NCI-H1048 (cell line): ENCODE data around the gene SIAE.

ENCODE experiments used
- DNase-seq: peaks from one replicate; lab custom pipeline; 2025; lab: John Stamatoyannopoulos, UW

The SIAE gene, protein sequence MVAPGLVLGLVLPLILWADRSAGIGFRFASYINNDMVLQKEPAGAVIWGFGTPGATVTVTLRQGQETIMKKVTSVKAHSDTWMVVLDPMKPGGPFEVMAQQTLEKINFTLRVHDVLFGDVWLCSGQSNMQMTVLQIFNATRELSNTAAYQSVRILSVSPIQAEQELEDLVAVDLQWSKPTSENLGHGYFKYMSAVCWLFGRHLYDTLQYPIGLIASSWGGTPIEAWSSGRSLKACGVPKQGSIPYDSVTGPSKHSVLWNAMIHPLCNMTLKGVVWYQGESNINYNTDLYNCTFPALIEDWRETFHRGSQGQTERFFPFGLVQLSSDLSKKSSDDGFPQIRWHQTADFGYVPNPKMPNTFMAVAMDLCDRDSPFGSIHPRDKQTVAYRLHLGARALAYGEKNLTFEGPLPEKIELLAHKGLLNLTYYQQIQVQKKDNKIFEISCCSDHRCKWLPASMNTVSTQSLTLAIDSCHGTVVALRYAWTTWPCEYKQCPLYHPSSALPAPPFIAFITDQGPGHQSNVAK

DNA sequence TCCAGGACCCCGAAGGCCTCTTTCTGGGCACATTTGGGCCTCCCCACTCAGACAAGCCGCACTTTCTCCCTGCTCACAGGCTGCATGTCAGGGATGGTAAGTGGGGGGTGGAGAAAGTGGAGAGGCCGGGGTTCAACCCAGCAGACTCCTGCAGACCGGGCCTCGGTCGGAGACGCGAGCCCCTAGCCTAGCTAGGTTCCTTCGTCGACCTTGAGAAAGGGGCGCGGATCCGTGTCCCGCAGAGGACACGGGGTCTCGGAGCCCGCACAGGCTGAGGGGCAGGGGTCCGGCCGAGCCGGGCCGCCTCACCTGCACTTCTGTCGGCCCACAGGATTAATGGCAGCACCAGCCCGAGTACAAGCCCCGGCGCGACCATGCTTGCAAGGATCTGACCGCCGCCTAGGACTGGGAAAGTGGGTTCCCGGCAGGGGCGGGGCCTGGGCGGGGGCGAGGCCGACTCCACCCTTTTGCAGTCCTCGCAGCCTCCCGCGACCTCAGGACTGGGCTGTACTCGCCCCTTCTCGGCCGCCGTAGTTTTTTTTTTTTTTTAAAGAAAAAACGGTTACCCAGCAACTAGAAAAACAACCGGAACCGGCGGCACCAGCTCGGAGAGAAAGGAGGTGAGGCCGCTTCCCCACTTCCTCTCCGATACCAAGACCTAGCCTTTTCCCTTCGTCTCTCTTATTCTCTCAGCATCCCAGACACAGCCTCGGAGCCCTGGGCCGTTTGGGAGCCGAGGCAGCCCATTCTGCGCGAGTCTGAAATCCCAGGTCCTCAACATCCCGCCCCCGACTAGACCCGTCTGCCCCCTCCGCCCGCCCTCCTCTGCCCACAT lies at the start of gene SIAE, which contains the start of gene SPA17:
Gene SIAE (minus strand): TSS at position 407 of the 835 bp plus-strand sequence. CDS start 31 bp downstream, at position 376.
Gene SPA17 (plus strand): TSS at position 572 of the 835 bp plus-strand sequence. CDS start 1,361 bp downstream, outside the sequence.
- DNase-seq = peak; percentile 71

DNA sequence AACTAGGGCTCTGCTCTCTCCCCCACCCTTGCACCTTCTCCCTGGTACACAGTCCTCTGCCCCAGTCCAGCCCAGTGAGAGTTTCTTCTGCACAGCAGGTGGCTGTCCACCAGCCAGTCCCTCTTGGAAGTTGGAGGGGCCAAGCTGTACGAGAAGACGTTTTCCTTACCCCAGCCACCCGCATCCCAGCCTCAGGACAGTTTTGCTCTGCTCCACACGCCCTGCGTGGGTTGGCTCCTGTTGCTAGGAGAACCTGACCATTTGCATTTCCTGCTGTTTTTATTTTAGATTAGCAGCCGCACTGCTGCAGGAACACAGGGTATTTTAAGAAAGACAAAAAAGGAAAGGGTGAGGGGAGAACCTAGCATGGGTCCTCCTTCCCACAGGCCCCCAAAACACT lies 48.6 kb upstream of the SIAE start:
- no peak for DNase-seq

DNA sequence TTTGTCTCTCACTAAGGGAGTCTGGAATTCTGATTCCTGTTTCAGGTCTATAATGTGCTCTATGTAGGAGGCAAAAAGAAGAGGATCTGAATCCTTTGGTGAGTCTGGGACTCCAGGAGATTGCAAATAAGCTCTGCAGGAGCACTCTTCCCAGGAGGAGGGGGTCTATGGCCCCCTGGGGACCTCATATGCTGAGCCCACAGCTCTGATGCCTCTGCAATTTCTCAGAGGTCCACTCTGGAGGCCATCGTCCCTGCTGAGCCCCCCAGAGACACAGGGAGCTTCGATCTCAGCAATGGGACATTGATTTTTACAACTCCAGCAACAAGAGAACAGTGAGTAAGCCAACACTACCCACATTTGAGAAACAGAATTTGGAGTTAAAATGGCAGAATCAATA lies 46.0 kb upstream of the SIAE start:
- no peak for DNase-seq

DNA sequence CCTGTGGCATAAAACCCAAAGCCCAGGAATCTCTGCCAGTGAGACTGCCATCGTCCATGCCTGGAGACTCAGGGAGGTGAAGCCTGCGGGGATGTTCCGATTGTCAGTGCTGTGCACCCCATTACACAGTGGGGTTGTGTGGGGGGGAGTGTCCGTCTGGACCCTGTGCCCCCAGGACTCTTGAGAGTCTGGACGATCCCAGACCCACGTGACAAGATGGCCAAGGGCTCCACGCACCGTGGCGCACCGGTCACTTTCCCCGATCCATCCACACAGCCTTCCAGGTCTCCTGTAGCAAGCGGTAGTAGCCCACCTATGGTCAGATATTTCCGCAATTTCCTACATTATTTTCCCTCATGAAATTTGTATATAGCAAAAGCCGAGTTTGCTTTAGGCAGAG lies 45.3 kb upstream of the SIAE start:
- DNase-seq = no peak

DNA sequence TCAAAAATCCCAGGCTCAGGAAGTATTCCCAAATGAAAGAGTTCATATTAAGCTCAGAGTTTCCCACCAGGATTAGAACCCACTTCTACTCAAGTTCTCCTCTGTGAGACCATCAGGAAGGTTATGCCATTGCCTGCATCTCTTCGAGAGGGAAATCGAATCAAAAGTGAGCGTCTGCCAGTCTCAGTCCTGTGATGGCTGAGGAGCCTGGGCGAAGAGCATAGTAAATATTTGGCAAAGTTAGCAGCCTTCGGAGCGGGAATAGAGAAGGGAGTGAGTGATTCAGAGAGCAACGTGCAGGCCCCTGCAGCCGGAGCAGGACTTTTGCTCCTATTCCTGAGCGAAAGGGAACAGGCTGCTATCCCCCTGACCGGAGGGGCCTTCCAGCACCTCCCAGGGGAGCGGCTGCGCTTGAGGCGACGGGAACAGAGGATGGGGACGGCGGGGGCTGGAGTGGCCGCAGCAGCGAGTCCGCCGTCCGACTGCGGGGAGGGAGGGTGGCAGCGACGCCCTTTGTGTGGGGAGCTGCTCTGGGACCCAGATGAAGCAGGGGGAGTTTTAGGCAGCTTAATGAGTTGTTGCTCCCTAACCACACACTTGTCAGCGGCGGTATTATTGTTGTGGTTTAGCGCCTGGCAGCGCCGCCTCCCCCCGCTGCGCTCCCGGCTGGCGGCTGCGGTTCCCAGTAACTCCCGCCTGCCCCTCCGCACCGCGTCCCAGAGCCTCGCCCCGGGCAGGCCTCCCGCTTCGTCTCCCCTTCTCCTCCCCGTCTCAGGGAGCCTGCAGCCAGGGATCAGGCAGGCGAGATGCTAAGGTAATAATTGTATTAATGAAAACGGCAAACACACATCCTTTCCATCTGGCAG lies 44.5 kb upstream of the SIAE start:
- DNase-seq = no peak

DNA sequence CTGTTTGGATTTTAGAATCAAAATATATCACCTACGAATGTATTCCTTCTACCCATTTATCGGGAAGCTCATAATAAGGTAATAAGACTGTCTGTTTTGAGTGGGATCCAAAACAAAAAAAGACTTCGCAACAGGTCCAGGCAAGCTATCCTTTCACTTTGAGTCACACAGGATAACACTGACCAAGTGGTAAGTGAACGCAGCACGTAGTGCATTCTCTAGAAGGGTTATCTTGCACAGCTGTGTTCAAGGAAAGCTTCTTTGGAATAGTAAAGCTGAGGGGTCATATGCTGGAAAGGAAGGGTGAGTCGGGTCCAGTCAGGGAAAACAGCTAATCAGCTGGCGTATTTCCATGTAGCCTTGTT lies 43.9 kb upstream of the SIAE start:
- DNase-seq = no peak

DNA sequence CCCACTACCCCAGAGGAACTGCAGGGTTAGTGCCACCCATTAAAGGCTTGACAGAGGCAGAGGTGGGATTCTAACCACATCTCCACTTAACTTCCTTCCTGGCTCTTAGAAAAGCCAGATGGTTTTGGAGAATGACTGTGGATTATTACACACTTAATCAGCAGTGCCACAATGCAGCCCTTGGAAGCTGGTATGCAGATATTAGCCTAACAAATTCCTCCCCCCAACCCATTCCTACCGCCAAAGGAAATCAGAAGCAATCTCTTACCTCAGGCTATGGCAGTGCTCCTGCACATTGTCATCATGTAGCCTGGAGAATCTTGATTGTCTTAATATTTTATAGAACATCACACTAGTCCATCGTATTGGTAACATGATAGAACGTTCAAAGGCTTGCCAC lies 43.1 kb upstream of the SIAE start:
- DNase-seq = no peak

DNA sequence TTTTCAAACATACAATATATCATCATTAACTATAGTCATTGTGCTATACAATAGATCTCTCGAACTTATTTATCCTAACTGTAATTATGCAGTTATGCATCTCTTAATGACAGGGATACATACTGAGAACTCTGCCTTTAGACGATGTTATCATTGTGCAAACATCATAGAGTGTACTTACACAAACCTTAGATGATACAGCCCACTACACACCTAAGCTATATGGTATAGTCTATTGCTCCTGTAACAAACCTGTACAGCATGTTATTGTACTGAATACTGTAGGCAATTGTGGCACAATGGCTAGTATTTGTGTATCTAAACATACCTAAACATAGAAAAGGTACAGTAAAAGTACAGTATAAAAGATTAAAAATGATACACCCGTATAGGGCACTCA lies 38.9 kb upstream of the SIAE start:
- no peak for DNase-seq

DNA sequence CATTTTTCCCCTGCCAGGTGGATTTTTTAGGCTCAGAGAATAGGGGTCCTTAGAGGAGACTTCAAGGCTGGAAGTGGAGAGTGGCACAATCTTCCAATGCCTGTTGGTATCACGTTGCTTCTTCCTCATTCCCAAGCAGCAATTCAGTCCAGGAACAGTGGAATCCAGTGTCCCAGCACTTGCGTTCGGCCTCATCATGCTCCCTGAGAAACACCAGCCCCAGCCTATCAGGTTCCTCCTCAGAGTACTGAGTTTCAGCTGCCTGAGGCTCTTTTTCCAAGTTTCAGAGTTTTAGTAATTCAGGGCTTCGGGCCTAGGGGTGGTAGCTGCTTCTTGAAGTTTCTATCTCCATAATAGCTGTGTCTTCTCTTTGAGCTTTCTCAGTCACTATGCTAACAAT lies 34.3 kb upstream of the SIAE start:
- no peak for DNase-seq

DNA sequence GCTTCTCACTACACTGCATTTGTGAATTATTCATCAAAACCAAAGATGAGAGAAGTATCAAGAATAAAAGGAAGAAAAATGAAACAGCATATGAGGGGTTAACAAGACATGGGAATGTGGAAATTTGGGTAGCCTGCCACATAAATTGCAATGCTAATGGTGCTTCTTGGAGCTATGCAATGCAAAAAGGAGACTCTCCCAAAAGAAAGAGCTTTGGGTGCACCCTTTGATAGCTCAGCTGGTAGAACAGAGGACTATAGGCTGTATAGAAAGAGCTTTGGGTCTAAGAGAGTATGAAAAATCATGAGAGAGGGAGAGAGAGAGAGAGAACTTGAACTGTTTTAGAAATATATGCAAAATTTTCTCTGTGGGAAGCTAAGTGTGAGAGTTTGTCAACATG lies 26.5 kb upstream of the SIAE start:
- DNase-seq = no peak

DNA sequence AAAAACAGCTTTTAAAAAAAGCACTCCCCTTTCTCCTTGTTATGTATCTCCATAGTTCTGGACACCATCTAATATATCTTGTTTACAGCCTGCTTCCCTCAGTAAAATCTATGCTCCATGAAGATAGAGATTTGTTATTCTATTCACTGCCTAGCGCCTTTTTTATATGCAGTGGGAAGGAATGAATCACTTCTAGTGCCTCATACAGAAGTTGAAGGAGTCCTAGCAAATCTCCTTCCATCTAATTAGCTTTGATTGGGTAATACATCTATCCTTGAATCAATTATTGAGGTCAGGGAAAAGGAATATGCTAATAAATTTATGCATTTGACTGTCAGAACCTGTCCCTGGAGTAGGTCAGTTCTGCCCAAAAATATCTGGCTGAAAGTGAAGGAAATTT lies 26.0 kb upstream of the SIAE start:
- DNase-seq = no peak

DNA sequence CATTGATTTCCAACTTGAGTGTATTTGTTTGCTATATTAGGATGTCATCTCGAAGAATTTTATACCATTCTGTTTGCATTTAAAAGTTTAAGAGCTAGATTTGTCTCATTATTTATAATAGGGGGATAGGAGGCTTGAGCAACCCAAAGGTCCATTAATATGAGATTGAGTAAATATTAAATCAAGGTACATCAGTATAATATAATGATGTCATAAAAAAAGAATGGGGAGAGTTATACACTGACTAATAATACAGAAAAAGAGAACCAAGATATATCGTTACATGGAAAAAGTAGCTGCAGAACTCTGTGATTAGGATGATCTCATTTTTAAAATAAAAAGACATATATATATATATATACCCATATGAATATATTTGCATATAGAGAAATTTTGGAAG lies 19.6 kb upstream of the SIAE start:
- DNase-seq = no peak

DNA sequence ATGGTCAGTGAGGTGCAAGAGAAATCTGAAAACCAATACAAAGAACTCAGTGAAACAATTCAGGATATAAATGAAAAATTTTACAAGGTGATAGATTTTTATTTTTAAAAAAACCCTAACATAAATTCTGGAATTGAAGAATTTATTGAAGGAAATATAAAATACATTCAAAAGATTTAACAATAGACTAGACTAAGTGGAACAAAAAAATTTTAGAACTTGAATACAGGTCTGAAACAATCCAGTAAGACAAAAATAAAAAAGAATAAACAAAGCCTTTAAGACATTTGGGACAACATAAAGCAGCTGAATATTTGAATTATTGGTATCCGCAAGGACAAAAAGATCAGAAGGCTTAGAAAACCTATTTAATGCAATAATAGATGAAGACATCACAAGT lies 8.9 kb upstream of the SIAE start:
- no peak for DNase-seq

DNA sequence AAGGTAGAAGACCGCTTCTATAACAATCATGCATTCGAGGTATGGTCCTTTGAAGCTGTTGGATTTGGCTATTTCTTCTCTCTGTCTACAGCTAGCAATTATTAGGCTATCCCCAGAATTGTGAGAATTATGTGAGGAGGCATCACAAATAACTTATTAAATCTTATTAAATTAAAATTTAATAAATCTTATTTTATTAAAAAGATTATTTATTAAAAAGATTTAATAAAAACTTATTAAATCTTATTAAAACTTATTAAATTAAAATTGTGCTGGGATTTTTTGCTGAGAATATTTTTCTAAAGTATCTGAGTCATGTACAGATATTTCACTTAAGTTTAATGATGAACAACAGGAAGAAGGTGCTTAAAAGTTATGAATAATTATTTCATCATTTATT lies 7.9 kb upstream of the SIAE start:
- DNase-seq = no peak

DNA sequence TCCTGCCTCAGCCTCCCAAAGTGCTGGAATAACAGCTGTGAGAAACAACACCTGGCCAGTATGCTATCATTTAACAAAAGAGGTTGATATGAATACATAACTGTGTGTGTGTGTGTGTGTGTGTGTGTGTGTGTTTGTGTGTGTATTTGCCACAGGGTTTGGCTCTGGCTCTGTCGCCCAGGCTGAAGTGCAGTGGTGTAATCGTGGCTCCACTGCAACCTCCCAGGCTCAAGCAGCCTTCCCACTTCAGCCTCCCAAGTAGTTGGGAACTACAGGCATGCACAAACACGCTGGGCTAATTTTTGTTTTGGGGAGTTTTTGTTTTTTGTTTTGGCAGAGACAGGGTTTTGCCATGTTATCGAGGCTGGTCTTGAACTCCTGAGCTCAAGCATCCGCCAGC lies 4.9 kb upstream of the SIAE start:
- DNase-seq = no peak

DNA sequence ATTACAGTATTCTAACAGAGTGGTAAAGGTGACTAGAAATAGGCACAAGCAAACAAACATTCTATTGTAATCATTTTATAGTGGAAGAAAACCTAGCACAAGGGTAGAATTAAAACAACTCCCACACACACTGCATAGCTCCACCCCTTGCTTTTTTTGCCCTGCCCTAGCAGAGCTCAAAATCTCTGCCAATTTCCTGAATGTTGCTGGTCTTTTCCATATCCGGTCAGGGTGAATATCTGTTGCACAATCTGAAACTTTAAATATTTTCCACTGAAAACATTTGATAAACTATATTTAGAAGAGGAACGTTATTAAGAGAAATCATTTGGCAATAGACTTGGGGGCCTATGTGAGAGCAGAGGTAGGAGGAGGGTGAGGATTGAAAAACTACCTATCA lies 2.8 kb upstream of the SIAE start:
- no peak for DNase-seq

DNA sequence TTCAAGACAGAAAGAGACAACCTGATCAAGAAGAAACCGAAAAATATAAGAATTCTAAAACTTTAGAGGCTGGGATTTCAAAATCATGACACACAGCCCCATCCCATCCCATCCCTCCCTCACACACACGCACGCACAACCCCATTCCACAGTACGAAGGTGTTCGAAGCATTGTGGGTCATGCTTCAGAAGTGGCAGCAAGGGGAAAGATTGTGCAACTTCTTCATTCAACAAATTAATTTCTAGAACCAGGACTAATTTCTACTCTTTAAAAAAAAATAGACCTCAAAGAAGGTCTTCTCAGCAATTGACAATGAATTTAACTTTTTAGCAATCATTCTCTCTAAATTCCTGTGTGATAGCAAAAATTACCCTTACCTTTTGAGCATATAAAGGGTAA lies 1.0 kb upstream of the SIAE start:
- DNase-seq = no peak

DNA sequence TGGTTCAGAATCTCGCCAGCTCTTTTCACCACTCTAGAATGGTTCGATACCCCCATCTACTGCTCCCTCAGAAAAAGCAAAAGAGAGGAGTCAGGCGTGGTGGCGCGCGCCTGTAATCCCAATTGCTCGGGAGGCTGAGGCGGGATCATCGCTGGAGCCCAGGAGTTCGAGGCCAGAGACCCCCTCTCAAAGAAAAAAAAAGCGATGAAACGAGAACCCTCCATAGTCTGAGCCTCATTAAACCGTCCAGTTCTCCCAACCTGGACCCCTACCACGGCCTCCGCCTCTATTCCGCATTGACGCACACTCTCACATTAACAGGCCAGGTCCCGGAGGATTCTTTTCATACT lies 604 bp upstream of the SIAE start:
- no peak for DNase-seq

DNA sequence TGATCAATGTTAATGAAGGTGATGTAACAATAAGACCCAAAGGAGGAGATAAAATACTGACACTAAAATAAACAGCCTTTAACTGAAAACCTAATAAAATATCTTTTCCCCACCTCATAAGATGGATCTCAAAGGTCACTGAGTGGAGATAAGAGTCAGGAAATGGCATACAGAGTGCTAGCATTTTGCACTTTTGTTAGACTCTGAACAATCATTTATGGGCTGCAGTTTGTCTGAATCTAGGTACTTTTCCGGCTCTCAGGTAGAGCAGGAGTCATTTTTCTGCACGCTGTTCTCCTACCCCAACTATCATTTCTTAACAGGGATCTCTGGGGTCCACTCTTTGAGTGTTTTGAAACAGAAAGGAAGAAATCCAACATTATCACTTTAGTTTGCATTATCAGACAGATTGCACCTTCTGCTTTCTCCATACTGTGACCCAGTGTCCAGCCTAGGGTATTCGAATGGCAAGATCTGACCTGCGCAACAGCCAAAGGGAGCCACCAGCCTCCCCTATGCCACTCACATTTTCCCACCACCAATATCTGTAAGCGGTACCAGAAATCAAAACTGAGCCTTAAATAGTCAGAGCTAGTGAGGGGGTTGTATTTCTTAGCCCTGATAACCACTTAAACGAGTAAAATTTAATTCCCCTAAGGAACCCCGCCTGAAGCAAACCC lies 863 bp downstream of the SIAE start:
- no peak for DNase-seq

DNA sequence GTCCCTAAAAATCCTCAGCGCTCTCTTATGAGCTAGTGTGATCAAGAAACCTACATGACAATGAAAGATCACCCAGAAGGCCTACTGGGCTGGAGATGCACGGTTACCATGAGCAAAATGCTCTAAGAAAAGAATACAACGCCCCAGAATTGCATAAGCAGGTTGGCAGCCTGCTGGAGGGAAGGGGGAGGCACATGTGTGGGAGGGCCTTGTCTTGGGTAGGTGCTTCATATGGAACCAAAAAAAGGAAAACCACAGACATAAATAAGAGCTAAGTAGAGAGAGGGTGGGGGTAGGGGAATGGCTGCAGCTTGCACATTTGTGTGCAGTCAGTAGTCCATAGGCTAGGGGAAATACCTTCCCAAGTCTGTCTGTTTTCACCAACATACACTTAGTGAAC lies 2.8 kb downstream of the SIAE start:
- DNase-seq = no peak

DNA sequence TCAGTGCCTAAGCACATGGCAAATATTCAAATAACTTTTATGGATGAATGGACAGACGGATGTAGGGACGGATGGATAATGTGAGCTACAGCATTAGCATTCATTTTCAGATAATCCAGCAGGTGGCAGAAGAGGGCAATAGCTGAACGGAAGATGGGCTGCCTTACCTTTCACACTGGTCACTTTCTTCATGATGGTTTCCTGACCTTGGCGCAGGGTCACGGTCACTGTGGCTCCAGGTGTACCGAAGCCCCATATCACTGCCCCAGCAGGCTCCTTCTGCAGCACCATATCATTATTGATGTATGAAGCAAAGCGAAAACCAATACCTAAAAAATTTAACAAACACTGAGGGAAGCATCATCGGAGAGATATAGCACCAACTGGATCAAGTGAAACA lies 4.3 kb downstream of the SIAE start:
- no peak for DNase-seq

DNA sequence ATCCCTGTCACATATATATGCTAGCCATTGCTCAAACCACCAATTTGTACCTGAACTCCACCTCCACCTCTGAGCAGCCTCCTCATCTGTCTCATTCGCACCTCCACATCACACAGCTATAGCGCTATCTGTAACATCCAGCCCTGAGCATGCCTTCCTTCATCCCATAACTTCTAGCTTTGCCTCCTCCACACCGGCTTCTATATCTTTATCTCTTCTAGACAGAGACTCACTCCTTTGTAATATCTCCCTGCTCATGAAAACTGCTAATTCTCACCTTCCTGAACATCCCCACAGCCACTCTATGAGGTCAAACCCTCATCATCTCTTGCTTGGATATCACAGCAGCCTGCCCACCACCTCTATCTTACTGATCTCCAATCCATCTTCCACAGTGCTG lies 5.9 kb downstream of the SIAE start:
- no peak for DNase-seq
